ENCODE measurements around the gene ZNF71.

ZNF71 gene

GRCh38 chr19:56654151-56654550 lies 59.0 kb downstream of the ZNF71 start:
- no peak overlapping the region for H3K9ac ChIP-seq (ENCODE audit: low read depth in 1 of 2, low read length in 2 of 2)
- H3K27ac ChIP-seq (ENCODE audit: low read depth, low read length) = no peak overlapping the region
- H3K36me3 ChIP-seq (ENCODE audit: control insufficient read depth in 1 of 2, insufficient read depth in 2 of 2, low read length in 2 of 2) = no peaks in the 10 kb centered on the region
- H3K9me3 ChIP-seq (ENCODE audit: control insufficient read depth in 1 of 2, low read length in 2 of 2) = peaks cover 29 to 32% of the 10 kb centered on the region in 2 donors
- no peak overlapping the region for H3K4me3 ChIP-seq (ENCODE audit: low read depth in 1 of 2, low read length in 2 of 2)
- no peaks in the 10 kb centered on the region for H3K4me1 ChIP-seq (ENCODE audit: control insufficient read depth in 1 of 2, insufficient read depth in 2 of 2, low read length in 2 of 2)
- no peaks in the 10 kb centered on the region for H3K27me3 ChIP-seq (ENCODE audit: control insufficient read depth in 1 of 2, insufficient read depth in 2 of 2, low read length in 2 of 2)

GRCh38 chr19:56660381-56661107 lies 65.4 kb downstream of the ZNF71 start:
- no peak overlapping the region for H3K27ac ChIP-seq (ENCODE audit: low read depth, low read length)
- H3K27me3 ChIP-seq (ENCODE audit: control insufficient read depth in 1 of 2, insufficient read depth in 2 of 2, low read length in 2 of 2) = no peaks in the 10 kb centered on the region
- peak overlapping the region in 1 of 2 donors; percentile 32 for H3K4me3 ChIP-seq (ENCODE audit: low read depth in 1 of 2, low read length in 2 of 2)
- H3K9ac ChIP-seq (ENCODE audit: low read depth in 1 of 2, low read length in 2 of 2) = no peak overlapping the region
- H3K9me3 ChIP-seq (ENCODE audit: control insufficient read depth in 1 of 2, low read length in 2 of 2) = peaks cover 18 to 47% of the 10 kb centered on the region in 2 donors
- H3K36me3 ChIP-seq (ENCODE audit: control insufficient read depth in 1 of 2, insufficient read depth in 2 of 2, low read length in 2 of 2) = no peaks in the 10 kb centered on the region
- H3K4me1 ChIP-seq (ENCODE audit: control insufficient read depth in 1 of 2, insufficient read depth in 2 of 2, low read length in 2 of 2) = no peaks in the 10 kb centered on the region

- no peaks in the 10 kb centered on the region for H3K27me3 ChIP-seq (ENCODE audit: control insufficient read depth in 1 of 2, insufficient read depth in 2 of 2, low read length in 2 of 2)
- H3K4me1 ChIP-seq (ENCODE audit: control insufficient read depth in 1 of 2, insufficient read depth in 2 of 2, low read length in 2 of 2) = no peaks in the 10 kb centered on the region
- no peaks in the 10 kb centered on the region for H3K36me3 ChIP-seq (ENCODE audit: control insufficient read depth in 1 of 2, insufficient read depth in 2 of 2, low read length in 2 of 2)
- no peak overlapping the region for H3K9ac ChIP-seq (ENCODE audit: low read depth in 1 of 2, low read length in 2 of 2)
- H3K27ac ChIP-seq (ENCODE audit: low read depth, low read length) = no peak overlapping the region
- H3K9me3 ChIP-seq (ENCODE audit: control insufficient read depth in 1 of 2, low read length in 2 of 2) = peaks cover 18 to 47% of the 10 kb centered on the region in 2 donors
- peak overlapping the region in 1 of 2 donors; percentile 32 for H3K4me3 ChIP-seq (ENCODE audit: low read depth in 1 of 2, low read length in 2 of 2)
Observed at GRCh38 chr19:56661248-56661647, 66.1 kb downstream of the ZNF71 start.

- H3K9me3 ChIP-seq (ENCODE audit: control insufficient read depth in 1 of 2, low read length in 2 of 2) = peaks cover 23 to 62% of the 10 kb centered on the region in 2 donors
- no peak overlapping the region for H3K4me3 ChIP-seq (ENCODE audit: low read depth in 1 of 2, low read length in 2 of 2)
Observed at GRCh38 chr19:56663931-56664500, 68.9 kb downstream of the ZNF71 start.

GRCh38 chr19:56664511-56664910 lies 69.4 kb downstream of the ZNF71 start:
- Histone ChIP-seq H3K27ac (ENCODE audit: low read depth, low read length) (no peak overlapping the region), H3K27me3 (ENCODE audit: control insufficient read depth in 1 of 2, insufficient read depth in 2 of 2, low read length in 2 of 2) (no peaks in the 10 kb centered on the region), H3K9ac (ENCODE audit: low read depth in 1 of 2, low read length in 2 of 2) (no peak overlapping the region), H3K4me3 (ENCODE audit: low read depth in 1 of 2, low read length in 2 of 2) (no peak overlapping the region), H3K9me3 (ENCODE audit: control insufficient read depth in 1 of 2, low read length in 2 of 2) (peaks cover 26 to 59% of the 10 kb centered on the region in 2 donors), H3K4me1 (ENCODE audit: control insufficient read depth in 1 of 2, insufficient read depth in 2 of 2, low read length in 2 of 2) (no peaks in the 10 kb centered on the region), H3K36me3 (ENCODE audit: control insufficient read depth in 1 of 2, insufficient read depth in 2 of 2, low read length in 2 of 2) (no peaks in the 10 kb centered on the region)

More at GRCh38 chr19:56663931-56664500, 68.9 kb downstream of the ZNF71 start:
- Histone ChIP-seq H3K4me1 (ENCODE audit: control insufficient read depth in 1 of 2, insufficient read depth in 2 of 2, low read length in 2 of 2) (no peaks in the 10 kb centered on the region), H3K27ac (ENCODE audit: low read depth, low read length) (no peak overlapping the region), H3K27me3 (ENCODE audit: control insufficient read depth in 1 of 2, insufficient read depth in 2 of 2, low read length in 2 of 2) (no peaks in the 10 kb centered on the region), H3K9ac (ENCODE audit: low read depth in 1 of 2, low read length in 2 of 2) (no peak overlapping the region), H3K36me3 (ENCODE audit: control insufficient read depth in 1 of 2, insufficient read depth in 2 of 2, low read length in 2 of 2) (no peaks in the 10 kb centered on the region)

- no peak overlapping the region for H3K4me3 ChIP-seq (ENCODE audit: low read depth in 1 of 2, low read length in 2 of 2)
- H3K9ac ChIP-seq (ENCODE audit: low read depth in 1 of 2, low read length in 2 of 2) = no peak overlapping the region
- peaks cover 14 to 53% of the 10 kb centered on the region in 2 donors for H3K9me3 ChIP-seq (ENCODE audit: control insufficient read depth in 1 of 2, low read length in 2 of 2)
- H3K27ac ChIP-seq (ENCODE audit: low read depth, low read length) = no peak overlapping the region
- H3K36me3 ChIP-seq (ENCODE audit: control insufficient read depth in 1 of 2, insufficient read depth in 2 of 2, low read length in 2 of 2) = no peaks in the 10 kb centered on the region
- peaks cover 0 to 11% of the 10 kb centered on the region in 2 donors for H3K4me1 ChIP-seq (ENCODE audit: control insufficient read depth in 1 of 2, insufficient read depth in 2 of 2, low read length in 2 of 2)
- H3K27me3 ChIP-seq (ENCODE audit: control insufficient read depth in 1 of 2, insufficient read depth in 2 of 2, low read length in 2 of 2) = no peaks in the 10 kb centered on the region
Observed at GRCh38 chr19:56667311-56667870, 72.3 kb downstream of the ZNF71 start.

GRCh38 chr19:56668676-56669075 lies 73.6 kb downstream of the ZNF71 start:
- Histone ChIP-seq H3K4me1 (ENCODE audit: control insufficient read depth in 1 of 2, insufficient read depth in 2 of 2, low read length in 2 of 2) (peaks cover 0 to 11% of the 10 kb centered on the region in 2 donors), H3K9me3 (ENCODE audit: control insufficient read depth in 1 of 2, low read length in 2 of 2) (peaks cover 13 to 51% of the 10 kb centered on the region in 2 donors), H3K36me3 (ENCODE audit: control insufficient read depth in 1 of 2, insufficient read depth in 2 of 2, low read length in 2 of 2) (no peaks in the 10 kb centered on the region), H3K27ac (ENCODE audit: low read depth, low read length) (no peak overlapping the region), H3K27me3 (ENCODE audit: control insufficient read depth in 1 of 2, insufficient read depth in 2 of 2, low read length in 2 of 2) (no peaks in the 10 kb centered on the region), H3K4me3 (ENCODE audit: low read depth in 1 of 2, low read length in 2 of 2) (no peak overlapping the region), H3K9ac (ENCODE audit: low read depth in 1 of 2, low read length in 2 of 2) (no peak overlapping the region)

- no peaks in the 10 kb centered on the region for H3K27me3 ChIP-seq (ENCODE audit: control insufficient read depth in 1 of 2, insufficient read depth in 2 of 2, low read length in 2 of 2)
- peak overlapping the region; percentile 70 to 76 for H3K4me3 ChIP-seq (ENCODE audit: low read depth in 1 of 2, low read length in 2 of 2)
- H3K9me3 ChIP-seq (ENCODE audit: control insufficient read depth in 1 of 2, low read length in 2 of 2) = peaks cover 23 to 43% of the 10 kb centered on the region in 2 donors
- H3K36me3 ChIP-seq (ENCODE audit: control insufficient read depth in 1 of 2, insufficient read depth in 2 of 2, low read length in 2 of 2) = no peaks in the 10 kb centered on the region
- H3K4me1 ChIP-seq (ENCODE audit: control insufficient read depth in 1 of 2, insufficient read depth in 2 of 2, low read length in 2 of 2) = peaks cover 0 to 11% of the 10 kb centered on the region in 2 donors
- H3K27ac ChIP-seq (ENCODE audit: low read depth, low read length) = no peak overlapping the region
- peak overlapping the region in 1 of 2 donors; percentile 66 for H3K9ac ChIP-seq (ENCODE audit: low read depth in 1 of 2, low read length in 2 of 2)
Observed at GRCh38 chr19:56670401-56670960, 75.4 kb downstream of the ZNF71 start.

- Histone ChIP-seq H3K4me1 (ENCODE audit: control insufficient read depth in 1 of 2, insufficient read depth in 2 of 2, low read length in 2 of 2) (peaks cover 0 to 11% of the 10 kb centered on the region in 2 donors), H3K9me3 (ENCODE audit: control insufficient read depth in 1 of 2, low read length in 2 of 2) (peaks cover 24 to 46% of the 10 kb centered on the region in 2 donors), H3K36me3 (ENCODE audit: control insufficient read depth in 1 of 2, insufficient read depth in 2 of 2, low read length in 2 of 2) (no peaks in the 10 kb centered on the region), H3K27ac (ENCODE audit: low read depth, low read length) (no peak overlapping the region), H3K4me3 (ENCODE audit: low read depth in 1 of 2, low read length in 2 of 2) (peak overlapping the region; percentile 70 to 76), H3K27me3 (ENCODE audit: control insufficient read depth in 1 of 2, insufficient read depth in 2 of 2, low read length in 2 of 2) (no peaks in the 10 kb centered on the region), H3K9ac (ENCODE audit: low read depth in 1 of 2, low read length in 2 of 2) (peak overlapping the region; percentile 49 to 66)
Observed at GRCh38 chr19:56670961-56671612, 76.0 kb downstream of the ZNF71 start.

All from duodenal mucosa (tissue), 2 donors.